ENCODE measurements around the gene CCDC34. TPM values are rescaled to one million over a fixed set of nuclear protein-coding genes. Genes with fewer than 3 reads are reported as not detected.

CCDC34 gene
- total and polyA plus RNA-seq, 2 experiments from 2014 or later, result 10.1 to 56.0 TPM

DNA sequence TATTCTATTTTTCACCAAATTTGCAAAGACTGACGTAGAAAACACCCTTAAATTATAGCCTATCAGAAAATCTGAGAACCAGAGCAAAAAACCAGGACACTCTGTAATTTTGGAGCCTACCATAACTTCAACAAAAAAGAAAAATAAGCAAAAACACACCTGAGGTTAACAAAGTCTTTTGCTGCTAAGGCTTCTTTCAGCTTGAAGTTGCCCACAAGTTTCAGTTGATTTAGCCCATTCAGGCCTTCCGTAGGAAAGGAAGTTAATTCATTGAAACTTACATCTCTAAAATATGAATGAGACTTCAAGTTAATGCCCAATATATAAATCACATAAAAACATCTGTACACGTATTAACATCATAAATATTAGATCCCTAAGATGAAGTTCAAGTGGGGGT is 10.4 kb upstream of the CCDC34 start:
- TF ChIP-seq EZH2phosphoT487 (IDR thresholded peaks at IDR 0.05; ENCODE audit: unreplicated experiment) (no peak), ZNF331 (CRISPR knock-in tag; IDR thresholded peaks at IDR 0.05; ENCODE audit: low read depth) (no peak), ZNF114 (CRISPR knock-in tag; IDR thresholded peaks at IDR 0.05) (no peak)
- Histone ChIP-seq H4K20me1 (replicated peaks; ENCODE audit: insufficient read depth) (peaks cover 4% of the 10 kb centered on the region), H3K9me2 (ENCODE audit: insufficient read depth) (no peaks in the 10 kb centered on the region), H3K4me2 (no peak overlapping the region), H2AFZ (no peak overlapping the region), H3K27ac (ENCODE audit: low read depth) (no peak overlapping the region), H3K79me2 (replicated peaks; ENCODE audit: insufficient read depth) (no peaks in the 10 kb centered on the region), H3K4me1 (ENCODE audit: insufficient read depth) (peaks cover 14% of the 10 kb centered on the region), H3K27me3 (ENCODE audit: insufficient read depth) (no peaks in the 10 kb centered on the region), H3F3A (replicated peaks; ENCODE audit: low read depth) (no peaks in the 10 kb centered on the region), H3K4me3 (no peak overlapping the region), H3K36me3 (ENCODE audit: insufficient read depth) (peaks cover 41% of the 10 kb centered on the region; the same call in 1 of the 2 replicates)
- no peak overlapping the region for H3K27ac Mint-ChIP-seq
- H3K4me1 Mint-ChIP-seq, result 0 out of 3 replicates have a peak, but pooled peaks cover 2% of the 10 kb centered on the region
- no peak for ATAC-seq
- H3K9me3 Mint-ChIP-seq, result no peaks in the 10 kb centered on the region
- peaks cover 29% of the 10 kb centered on the region; the same call in 2 of the 3 replicates for H3K36me3 Mint-ChIP-seq (ENCODE audit: low read depth)
- no peak for DNase-seq (ENCODE audit: low spot score)
- no peaks in the 10 kb centered on the region for H3K27me3 Mint-ChIP-seq (ENCODE audit: insufficient read depth, low read depth, poor library complexity)
- H3K4me3 Mint-ChIP-seq, result no peak overlapping the region

DNA sequence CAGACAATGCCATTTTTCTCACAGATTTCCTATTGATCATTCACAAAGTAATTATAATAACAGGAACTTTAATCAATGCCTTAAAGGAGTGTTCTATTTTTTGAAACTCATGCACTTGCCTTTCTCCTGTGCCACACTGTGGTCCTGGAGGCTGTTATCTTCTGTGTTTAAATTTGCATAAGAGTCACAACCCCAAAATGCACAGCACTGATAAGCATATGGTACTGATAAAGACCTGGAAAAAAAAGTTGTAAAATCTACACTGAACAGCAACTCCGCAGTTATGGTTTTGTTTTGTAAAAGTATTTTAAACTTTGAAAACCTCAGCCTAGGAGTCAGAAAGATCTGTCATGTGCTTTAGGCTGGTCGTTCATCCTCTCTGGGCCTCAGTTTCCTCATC is 9.1 kb upstream of the CCDC34 start:
- Mint-ChIP-seq H3K36me3 (ENCODE audit: low read depth) (peaks cover 29% of the 10 kb centered on the region; the same call in 2 of the 3 replicates), H3K4me3 (no peak overlapping the region), H3K27me3 (ENCODE audit: insufficient read depth, low read depth, poor library complexity) (no peaks in the 10 kb centered on the region), H3K9me3 (no peaks in the 10 kb centered on the region), H3K27ac (no peak overlapping the region), H3K4me1 (0 out of 3 replicates have a peak, but pooled peaks cover 2% of the 10 kb centered on the region)
- Histone ChIP-seq H3K4me1 (ENCODE audit: insufficient read depth) (peaks cover 14% of the 10 kb centered on the region), H3K9me2 (ENCODE audit: insufficient read depth) (no peaks in the 10 kb centered on the region), H3F3A (replicated peaks; ENCODE audit: low read depth) (no peaks in the 10 kb centered on the region), H3K4me3 (no peak overlapping the region), H3K4me2 (no peak overlapping the region), H3K27ac (ENCODE audit: low read depth) (no peak overlapping the region), H3K36me3 (ENCODE audit: insufficient read depth) (peaks cover 36% of the 10 kb centered on the region; the same call in 1 of the 2 replicates), H3K79me2 (replicated peaks; ENCODE audit: insufficient read depth) (no peaks in the 10 kb centered on the region), H3K27me3 (ENCODE audit: insufficient read depth) (no peaks in the 10 kb centered on the region), H2AFZ (no peak overlapping the region), H4K20me1 (replicated peaks; ENCODE audit: insufficient read depth) (peaks cover 4% of the 10 kb centered on the region)
- TF ChIP-seq JUNB (IDR thresholded peaks at IDR 0.05; ENCODE audit: unreplicated experiment), result no peak
- no peak for TF ChIP-seq POLR2AphosphoS5 (IDR thresholded peaks at IDR 0.05; ENCODE audit: low read depth)
- TF ChIP-seq CREB1 (CRISPR knock-in tag; IDR thresholded peaks at IDR 0.05; ENCODE audit: low read depth), result no peak
- TF ChIP-seq NANOG (IDR thresholded peaks at IDR 0.05; ENCODE audit: borderline replicate concordance), result no peak
- no peak for TF ChIP-seq ZNF114 (CRISPR knock-in tag; IDR thresholded peaks at IDR 0.05)
- DNase-seq (ENCODE audit: low spot score), result no peak
- no peak for ATAC-seq

DNA sequence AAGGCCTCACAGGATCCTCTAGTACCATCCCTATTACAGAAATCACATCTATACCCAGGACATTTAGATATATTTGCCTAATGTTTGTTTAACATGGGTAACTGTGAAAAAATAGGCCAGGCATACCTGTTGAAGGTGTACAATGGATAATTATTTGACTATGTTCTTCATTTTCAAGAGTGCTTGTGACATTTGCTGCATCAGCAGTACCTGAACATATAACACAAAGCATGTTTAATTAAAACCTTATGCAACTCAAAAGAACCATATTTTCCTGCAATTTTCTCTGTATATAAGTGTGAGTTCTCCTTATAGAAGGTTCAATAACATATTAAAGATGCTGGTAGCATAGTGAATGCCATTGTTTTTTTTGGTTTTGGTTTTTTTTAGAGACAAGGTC is 8.5 kb upstream of the CCDC34 start:
- H3K27me3 Mint-ChIP-seq (ENCODE audit: insufficient read depth, low read depth, poor library complexity), result no peaks in the 10 kb centered on the region
- no peak overlapping the region for H3K27ac Mint-ChIP-seq
- Histone ChIP-seq H2AFZ (no peak overlapping the region), H3K4me3 (no peak overlapping the region), H3K27ac (ENCODE audit: low read depth) (no peak overlapping the region), H3K36me3 (ENCODE audit: insufficient read depth) (peaks cover 41% of the 10 kb centered on the region; the same call in 1 of the 2 replicates), H4K20me1 (replicated peaks; ENCODE audit: insufficient read depth) (peaks cover 4% of the 10 kb centered on the region), H3K9me2 (ENCODE audit: insufficient read depth) (no peaks in the 10 kb centered on the region), H3F3A (replicated peaks; ENCODE audit: low read depth) (no peaks in the 10 kb centered on the region), H3K79me2 (replicated peaks; ENCODE audit: insufficient read depth) (no peaks in the 10 kb centered on the region), H3K4me1 (ENCODE audit: insufficient read depth) (peaks cover 9% of the 10 kb centered on the region), H3K4me2 (no peak overlapping the region), H3K27me3 (ENCODE audit: insufficient read depth) (no peaks in the 10 kb centered on the region)
- H3K36me3 Mint-ChIP-seq (ENCODE audit: low read depth), result peaks cover 26% of the 10 kb centered on the region; the same call in 2 of the 3 replicates
- no peaks in the 10 kb centered on the region for H3K4me1 Mint-ChIP-seq
- no peak for ATAC-seq
- DNase-seq (ENCODE audit: low spot score), result no peak
- H3K4me3 Mint-ChIP-seq, result no peak overlapping the region
- H3K9me3 Mint-ChIP-seq, result no peaks in the 10 kb centered on the region
- no peak for TF ChIP-seq JUNB (IDR thresholded peaks at IDR 0.05; ENCODE audit: unreplicated experiment)
- TF ChIP-seq EZH2 (IDR thresholded peaks at IDR 0.05; ENCODE audit: low read depth, unreplicated experiment), result no peak
- TF ChIP-seq, protein P1, sequence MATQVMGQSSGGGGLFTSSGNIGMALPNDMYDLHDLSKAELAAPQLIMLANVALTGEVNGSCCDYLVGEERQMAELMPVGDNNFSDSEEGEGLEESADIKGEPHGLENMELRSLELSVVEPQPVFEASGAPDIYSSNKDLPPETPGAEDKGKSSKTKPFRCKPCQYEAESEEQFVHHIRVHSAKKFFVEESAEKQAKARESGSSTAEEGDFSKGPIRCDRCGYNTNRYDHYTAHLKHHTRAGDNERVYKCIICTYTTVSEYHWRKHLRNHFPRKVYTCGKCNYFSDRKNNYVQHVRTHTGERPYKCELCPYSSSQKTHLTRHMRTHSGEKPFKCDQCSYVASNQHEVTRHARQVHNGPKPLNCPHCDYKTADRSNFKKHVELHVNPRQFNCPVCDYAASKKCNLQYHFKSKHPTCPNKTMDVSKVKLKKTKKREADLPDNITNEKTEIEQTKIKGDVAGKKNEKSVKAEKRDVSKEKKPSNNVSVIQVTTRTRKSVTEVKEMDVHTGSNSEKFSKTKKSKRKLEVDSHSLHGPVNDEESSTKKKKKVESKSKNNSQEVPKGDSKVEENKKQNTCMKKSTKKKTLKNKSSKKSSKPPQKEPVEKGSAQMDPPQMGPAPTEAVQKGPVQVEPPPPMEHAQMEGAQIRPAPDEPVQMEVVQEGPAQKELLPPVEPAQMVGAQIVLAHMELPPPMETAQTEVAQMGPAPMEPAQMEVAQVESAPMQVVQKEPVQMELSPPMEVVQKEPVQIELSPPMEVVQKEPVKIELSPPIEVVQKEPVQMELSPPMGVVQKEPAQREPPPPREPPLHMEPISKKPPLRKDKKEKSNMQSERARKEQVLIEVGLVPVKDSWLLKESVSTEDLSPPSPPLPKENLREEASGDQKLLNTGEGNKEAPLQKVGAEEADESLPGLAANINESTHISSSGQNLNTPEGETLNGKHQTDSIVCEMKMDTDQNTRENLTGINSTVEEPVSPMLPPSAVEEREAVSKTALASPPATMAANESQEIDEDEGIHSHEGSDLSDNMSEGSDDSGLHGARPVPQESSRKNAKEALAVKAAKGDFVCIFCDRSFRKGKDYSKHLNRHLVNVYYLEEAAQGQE (IDR thresholded peaks at IDR 0.05; ENCODE audit: unreplicated experiment), result no peak
- TF ChIP-seq, protein P2, sequence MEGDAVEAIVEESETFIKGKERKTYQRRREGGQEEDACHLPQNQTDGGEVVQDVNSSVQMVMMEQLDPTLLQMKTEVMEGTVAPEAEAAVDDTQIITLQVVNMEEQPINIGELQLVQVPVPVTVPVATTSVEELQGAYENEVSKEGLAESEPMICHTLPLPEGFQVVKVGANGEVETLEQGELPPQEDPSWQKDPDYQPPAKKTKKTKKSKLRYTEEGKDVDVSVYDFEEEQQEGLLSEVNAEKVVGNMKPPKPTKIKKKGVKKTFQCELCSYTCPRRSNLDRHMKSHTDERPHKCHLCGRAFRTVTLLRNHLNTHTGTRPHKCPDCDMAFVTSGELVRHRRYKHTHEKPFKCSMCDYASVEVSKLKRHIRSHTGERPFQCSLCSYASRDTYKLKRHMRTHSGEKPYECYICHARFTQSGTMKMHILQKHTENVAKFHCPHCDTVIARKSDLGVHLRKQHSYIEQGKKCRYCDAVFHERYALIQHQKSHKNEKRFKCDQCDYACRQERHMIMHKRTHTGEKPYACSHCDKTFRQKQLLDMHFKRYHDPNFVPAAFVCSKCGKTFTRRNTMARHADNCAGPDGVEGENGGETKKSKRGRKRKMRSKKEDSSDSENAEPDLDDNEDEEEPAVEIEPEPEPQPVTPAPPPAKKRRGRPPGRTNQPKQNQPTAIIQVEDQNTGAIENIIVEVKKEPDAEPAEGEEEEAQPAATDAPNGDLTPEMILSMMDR (conservative IDR thresholded peaks at IDR 0.05; ENCODE audit: low read depth in 2 of 2), result no peak
- TF ChIP-seq CREB1 (CRISPR knock-in tag; IDR thresholded peaks at IDR 0.05; ENCODE audit: low read depth), result no peak
- TF ChIP-seq ZNF114 (CRISPR knock-in tag; IDR thresholded peaks at IDR 0.05), result no peak

Measured in GM23338 (cell line).